HuH-7.5 (cell line): ENCODE results near the gene MRPL23.
"Not testable (repeated sequence)": the region's sequence is repeated elsewhere in the genome, so short reads cannot be mapped to it uniquely, and the experiment has no call there.

ENCODE experiments used
- DNase-seq: peaks from one replicate; pipeline ENCODE4 v3.0.0; 2011; ENCODE audit warnings: low spot score

Gene MRPL23

DNA sequence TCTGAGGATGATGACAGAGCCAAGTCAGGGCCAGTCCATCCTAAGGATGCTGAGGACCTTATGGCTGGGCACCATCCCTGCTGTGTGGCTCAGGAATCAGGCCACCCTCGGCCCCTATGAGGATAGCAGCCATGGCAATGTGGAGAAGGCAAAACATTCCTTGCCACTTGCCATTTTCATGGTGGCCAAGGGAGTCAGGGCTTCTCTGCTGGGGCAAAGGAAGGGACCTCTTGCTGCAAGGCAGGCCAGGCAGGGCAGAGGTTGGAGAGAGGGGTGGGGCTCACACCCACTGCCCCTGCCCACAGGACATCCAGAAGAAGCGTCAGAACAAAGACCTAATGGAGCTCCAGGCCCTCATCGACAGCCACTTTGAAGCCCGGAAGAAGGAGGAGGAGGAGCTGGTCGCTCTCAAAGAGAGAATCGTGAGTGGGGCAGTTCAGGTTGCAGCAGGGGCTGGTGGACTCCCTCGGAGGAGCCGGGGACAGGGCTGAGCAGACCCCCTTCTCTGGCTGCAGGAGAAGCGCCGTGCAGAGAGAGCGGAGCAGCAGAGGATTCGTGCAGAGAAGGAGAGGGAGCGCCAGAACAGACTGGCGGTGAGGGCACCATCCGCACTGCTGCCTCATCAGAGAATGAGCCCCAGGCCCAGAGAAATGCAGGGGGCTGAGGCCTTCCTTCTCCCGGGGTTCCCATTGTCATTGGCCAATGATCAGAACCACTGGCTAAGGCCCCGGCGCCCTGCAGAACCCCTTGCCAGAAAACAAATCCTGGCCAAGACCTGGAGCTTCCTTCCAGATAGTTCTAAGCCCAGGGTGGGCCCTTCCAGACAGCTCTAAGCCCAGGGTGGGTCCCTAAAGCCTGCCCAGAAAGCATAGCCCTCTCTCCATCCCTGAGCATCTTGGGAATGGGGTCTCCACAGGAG lies 13.5 kb upstream of the MRPL23 start:
- no peak for DNase-seq

- DNase-seq: no peak
Measured at GRCh38 chr11:1934335-1935155, 12.6 kb upstream of the MRPL23 start.

GRCh38 chr11:1935156-1936071 lies 11.7 kb upstream of the MRPL23 start:
- no peak for DNase-seq

GRCh38 chr11:1936072-1936780 lies 10.9 kb upstream of the MRPL23 start:
- DNase-seq: no peak

DNA sequence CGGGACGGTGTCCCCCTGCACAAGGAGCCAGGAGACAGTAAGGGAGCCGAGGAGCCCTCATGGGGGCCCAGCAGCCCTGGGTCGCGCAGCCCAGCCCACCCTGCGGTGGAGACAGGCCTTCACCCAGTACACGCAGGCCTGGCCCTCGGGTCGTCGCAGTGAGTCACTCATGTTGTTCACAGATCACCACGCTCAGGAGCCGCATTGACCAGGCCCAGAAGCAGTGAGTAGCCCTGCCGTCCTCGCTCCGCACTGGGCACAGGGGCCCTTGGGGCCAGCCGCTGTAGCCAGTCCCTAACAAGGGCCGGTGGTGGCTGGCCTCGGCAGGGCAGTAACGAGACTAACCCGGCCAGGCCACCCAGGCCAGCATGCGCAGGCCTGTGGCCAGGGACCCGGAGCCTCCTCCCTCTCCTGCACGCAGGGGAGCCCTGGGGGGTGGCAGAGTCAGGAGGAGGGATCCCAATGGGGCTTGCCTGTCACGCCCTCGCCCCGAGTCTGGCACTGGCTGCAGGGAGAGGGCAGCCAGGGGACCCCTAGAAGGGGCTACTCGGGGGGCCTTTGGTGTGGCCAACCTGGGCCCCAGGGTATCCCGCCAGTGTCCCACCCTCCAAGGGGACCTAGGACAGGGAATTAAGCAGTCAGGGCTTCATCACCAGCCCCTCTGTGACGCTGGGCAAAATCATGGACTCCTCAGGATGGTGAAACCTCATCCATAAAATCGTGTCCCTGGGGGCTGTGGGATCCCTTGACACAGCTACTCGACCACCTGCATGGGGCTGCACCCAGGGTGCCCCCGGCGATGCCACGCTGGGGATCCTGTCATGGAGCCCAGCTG lies 10.1 kb upstream of the MRPL23 start:
- DNase-seq: no peak

- DNase-seq: no peak
Measured at GRCh38 chr11:1937616-1938342, 9.4 kb upstream of the MRPL23 start.

DNA sequence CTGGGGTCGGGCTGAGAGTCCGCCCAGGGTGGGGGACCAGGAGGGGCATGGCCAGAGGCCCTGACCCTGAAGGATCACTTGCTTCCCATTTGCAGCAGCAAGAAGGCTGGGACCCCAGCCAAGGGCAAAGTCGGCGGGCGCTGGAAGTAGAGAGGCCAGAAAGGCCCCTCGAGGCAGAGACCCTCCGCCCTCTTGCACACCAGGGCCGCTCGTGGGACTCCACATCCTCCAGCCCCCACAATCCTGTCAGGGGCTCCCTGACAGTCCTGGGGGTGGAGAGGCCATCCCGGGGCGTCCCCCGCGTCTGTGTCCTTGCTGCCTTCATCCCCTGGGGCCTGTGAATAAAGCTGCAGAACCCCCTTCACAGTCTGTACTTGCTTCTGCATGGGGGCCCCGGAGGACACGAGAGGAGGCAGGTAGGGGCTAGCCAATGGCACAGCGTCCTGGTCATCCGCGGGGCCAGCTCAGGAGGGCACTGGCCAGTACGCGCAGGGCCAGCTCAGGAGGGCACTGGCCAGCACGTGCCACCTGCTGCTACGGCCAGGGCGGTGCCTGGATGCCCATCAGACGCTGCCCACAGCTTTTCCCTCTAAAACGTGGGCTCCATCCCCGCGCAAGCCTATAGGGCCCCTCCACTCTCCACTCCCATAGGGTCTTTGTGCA lies 8.7 kb upstream of the MRPL23 start:
- no peak for DNase-seq

DNA sequence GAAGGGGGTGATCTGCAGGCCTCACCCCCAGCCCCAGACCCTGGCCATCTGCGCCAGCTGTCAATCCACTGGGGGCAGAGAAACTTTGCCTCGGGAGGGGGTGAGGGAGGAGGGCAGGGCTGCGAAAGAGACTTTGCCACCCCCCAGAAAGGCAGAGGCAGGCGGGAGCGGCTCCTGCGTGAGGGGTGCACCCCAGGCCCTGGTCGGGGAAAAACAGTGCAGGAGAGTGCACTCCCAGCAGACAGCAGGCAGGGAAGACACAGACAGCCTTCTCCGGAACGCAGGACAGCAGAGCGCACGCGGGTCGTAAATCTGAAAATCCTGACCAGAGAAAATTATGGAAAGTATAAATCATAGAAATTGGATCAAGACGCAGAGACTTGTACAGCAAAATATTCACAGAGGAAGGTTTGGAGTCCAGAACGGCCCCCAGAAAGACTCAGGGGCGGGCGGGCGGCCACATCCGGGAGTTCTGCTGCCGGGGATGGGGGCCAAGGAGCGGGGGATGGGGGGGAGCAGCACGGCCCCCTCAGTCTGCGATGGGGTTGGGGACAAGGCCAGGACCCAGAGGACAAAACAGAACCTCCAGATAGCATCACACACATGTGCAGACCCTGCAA lies 8.0 kb upstream of the MRPL23 start:
- DNase-seq: no peak

DNA sequence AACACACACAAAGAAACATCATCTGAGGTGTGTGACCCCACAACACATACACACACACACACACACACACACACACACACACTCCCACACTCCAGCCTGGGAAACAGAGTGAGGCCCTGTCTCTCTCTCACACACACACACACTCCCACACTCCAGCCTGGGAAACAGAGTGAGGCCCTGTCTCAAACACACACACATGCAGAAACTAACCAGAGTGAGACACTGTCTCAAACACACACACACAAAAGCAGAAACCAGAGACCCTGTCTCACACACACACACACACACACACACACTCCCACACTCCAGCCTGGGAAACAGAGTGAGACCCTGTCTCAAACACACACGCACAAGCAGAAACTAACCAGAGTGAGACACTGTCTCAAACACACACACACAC lies 7.3 kb upstream of the MRPL23 start:
- DNase-seq: not testable (repeated sequence)

- no peak for DNase-seq
Measured at GRCh38 chr11:1942558-1943260, 4.4 kb upstream of the MRPL23 start.

DNA sequence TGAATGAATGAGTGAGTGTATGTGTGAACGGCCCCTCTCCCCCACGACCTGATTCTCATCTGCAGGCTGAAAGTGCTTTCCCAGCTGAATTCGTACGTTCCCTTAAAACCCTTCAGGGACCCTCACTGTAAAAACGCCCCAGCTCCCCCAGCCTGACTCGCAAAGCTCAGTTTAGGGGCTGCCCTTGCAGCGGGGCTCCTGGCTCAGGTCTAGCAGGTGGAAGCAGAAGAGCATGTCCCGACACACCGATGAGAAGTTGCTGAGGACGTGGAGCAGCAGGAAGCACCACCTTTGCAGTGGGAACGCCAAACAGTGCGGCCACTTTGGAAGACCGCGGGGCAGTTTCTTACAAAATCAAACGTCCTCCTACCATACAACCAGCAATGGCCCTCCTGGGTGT lies 3.6 kb upstream of the MRPL23 start:
- no peak for DNase-seq

DNA sequence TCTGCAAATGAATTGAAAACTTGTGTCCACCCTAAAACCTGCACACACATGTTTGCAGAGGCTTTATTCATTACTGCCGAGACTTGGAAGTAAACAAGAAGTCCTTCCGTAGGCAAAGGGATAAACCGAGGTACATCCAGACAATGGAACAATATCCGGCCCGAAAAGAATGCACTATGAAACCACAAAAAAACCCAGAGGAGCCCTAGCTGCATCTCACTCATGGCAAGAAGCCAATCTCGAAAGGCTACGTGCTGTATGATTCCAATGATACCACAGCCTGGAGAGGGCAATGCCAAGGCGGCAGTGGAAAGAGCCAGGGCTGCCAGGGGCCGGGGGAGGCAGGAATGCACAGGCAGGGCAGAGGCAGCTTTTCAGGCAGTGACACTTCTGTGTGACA lies 3.2 kb upstream of the MRPL23 start:
- DNase-seq: no peak

GRCh38 chr11:1947592-1948237 lies 583 bp downstream of the MRPL23 start:
- no peak for DNase-seq

GRCh38 chr11:1948389-1948788 lies 1.3 kb downstream of the MRPL23 start:
- DNase-seq: no peak

- DNase-seq: no peak
Measured at GRCh38 chr11:1949302-1949701, 2.2 kb downstream of the MRPL23 start.

DNA sequence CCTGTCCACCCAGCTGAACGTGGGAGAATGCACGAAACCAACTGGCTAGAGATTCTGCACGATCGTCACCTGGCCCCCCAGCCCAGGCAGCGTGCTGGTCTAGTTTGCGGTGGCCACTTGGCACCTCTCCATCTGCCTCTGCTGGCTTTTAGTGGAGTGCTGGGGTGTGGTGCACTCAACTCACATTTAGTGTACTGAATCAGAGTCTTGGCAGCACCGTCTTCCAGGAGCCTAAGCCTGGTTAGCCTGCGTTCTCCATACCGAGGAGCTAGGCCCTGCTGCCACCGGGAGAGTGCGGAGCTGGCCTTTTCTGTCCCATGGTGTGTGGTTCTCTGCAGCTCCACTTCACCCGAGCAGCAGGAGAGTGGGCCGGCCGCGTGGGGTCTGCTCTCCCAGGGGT lies 2.8 kb downstream of the MRPL23 start:
- DNase-seq: no peak

GRCh38 chr11:1952806-1953482 lies 5.8 kb downstream of the MRPL23 start:
- no peak for DNase-seq
